Breast epithelium (tissue), 3 donors: ENCODE measurements around the gene RHBDD3.

ENCODE experiments used
- POLR2A ChIP-seq: fragments of 450-650 bp; IDR thresholded peaks from one replicate; pipeline ENCODE4 v1.6.1; 2016; ENCODE audit warnings: antibody characterized with exemption, mild to moderate bottlenecking, moderate library complexity
- POLR2AphosphoS5 ChIP-seq, 3 donors: sonication (generic); formaldehyde crosslinking; IDR thresholded peaks; one replicate each; pipeline ENCODE4 v1.6.1; 2017; ENCODE audit warnings: antibody characterized with exemption in 3 of 3
- TF ChIP-seq, protein P1 (sequence below), 3 donors: fragments of 450-650 bp; IDR thresholded peaks; one replicate each; pipeline ENCODE4 v1.5.1; 2016 to 2017; ENCODE audit warnings: antibody characterized with exemption in 3 of 3, mild to moderate bottlenecking in 3 of 3, moderate library complexity in 3 of 3

DNA sequence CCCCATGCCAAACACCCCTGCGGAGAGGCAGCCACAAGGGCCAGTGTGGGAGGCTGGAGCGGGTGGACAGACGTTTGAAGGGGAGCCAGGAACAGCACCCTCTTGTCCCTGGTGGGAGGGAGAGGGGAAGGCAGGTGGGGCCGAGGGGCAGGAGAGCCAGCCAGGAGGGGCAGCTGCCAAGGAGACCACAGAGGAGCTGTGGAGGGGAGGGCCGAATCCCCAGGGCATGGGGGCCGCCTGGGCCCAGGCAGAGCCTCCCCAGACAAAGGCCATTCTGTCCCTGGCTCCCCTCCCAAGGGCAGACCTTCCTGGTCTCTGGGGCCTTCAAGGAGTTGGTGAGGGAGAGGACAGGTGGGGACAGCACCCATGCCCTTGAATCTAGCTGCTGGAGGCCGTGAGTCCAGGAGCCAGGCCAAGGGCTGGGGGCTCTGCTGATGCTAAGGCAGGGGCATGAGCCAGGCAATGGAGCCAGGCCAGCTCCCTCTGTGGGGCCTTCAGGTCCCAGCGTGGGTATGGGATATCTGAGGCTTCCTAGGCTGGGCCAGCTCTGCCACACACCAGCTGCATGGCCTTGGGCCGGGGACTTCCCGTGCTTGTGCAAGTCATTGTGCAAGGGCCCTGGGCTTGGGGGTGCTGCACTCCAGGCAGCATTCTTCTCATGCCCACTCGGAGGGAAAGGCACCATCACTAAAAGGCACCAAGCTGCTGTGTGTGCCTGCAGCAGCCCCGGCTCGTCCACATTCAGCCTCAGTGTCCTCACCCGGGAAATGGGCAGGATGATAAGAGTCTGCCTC, 50.7 kb downstream of the RHBDD3 start:
- TF ChIP-seq, protein P1, sequence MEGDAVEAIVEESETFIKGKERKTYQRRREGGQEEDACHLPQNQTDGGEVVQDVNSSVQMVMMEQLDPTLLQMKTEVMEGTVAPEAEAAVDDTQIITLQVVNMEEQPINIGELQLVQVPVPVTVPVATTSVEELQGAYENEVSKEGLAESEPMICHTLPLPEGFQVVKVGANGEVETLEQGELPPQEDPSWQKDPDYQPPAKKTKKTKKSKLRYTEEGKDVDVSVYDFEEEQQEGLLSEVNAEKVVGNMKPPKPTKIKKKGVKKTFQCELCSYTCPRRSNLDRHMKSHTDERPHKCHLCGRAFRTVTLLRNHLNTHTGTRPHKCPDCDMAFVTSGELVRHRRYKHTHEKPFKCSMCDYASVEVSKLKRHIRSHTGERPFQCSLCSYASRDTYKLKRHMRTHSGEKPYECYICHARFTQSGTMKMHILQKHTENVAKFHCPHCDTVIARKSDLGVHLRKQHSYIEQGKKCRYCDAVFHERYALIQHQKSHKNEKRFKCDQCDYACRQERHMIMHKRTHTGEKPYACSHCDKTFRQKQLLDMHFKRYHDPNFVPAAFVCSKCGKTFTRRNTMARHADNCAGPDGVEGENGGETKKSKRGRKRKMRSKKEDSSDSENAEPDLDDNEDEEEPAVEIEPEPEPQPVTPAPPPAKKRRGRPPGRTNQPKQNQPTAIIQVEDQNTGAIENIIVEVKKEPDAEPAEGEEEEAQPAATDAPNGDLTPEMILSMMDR (IDR thresholded peaks at IDR 0.05): no peak
- TF ChIP-seq POLR2A (no peak), POLR2AphosphoS5 (IDR thresholded peaks at IDR 0.05) (no peak)
